ENCODE results near the gene KIF26A.

DNA sequence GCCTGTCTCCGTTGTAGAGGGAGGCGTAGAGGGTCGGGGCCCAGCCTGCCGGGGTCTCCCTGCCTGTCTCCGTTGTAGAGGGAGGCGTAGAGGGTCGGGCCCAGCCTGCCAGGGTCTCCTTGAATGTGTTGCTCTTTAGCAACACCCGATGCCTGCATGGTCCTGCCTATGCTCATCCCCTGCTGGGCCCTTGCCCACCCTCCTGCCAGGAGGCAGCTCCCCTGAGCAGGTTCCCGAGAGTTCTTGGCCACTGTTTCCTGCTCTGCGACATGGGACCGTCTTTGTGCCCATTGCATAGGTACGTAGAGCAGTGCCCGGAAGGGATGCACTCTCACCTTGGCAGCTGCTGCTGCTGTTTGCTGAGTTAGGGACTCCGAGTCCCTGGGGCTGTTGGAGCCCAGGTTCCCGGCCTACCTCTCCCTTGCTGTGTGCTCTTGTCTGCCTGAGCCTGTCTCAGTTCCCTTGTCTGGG lies 3.3 kb downstream of the KIF26A start:
- TF ChIP-seq, protein P1, sequence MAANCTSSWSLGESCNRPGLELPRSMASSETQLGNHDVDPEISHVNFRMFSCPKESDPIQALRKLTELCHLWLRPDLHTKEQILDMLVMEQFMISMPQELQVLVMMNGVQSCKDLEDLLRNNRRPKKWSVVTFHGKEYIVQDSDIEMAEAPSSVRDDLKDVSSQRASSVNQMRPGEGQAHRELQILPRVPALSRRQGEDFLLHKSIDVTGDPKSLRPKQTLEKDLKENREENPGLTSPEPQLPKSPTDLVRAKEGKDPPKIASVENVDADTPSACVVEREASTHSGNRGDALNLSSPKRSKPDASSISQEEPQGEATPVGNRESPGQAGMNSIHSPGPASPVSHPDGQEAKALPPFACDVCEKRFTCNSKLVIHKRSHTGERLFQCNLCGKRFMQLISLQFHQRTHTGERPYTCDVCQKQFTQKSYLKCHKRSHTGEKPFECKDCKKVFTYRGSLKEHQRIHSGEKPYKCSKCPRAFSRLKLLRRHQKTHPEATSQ (tag by site-specific recombination; IDR thresholded peaks at IDR 0.05), result no peak
- TF ChIP-seq YY1 (tag by site-specific recombination; IDR thresholded peaks at IDR 0.05) (no peak), ZNF274 (IDR thresholded peaks at IDR 0.05; ENCODE audit: low read length) (no peak), ZNF274 (tag by site-specific recombination; IDR thresholded peaks at IDR 0.05; ENCODE audit: borderline replicate concordance) (no peak), ZBTB20 (tag by site-specific recombination; IDR thresholded peaks at IDR 0.05) (no peak), ZNF324 (tag by site-specific recombination; IDR thresholded peaks at IDR 0.05) (no peak), ZNF654 (tag by site-specific recombination; IDR thresholded peaks at IDR 0.05; ENCODE audit: low read depth) (no peak), HOXC10 (CRISPR knock-in tag; IDR thresholded peaks at IDR 0.05) (no peak)
- TF ChIP-seq, protein P2, sequence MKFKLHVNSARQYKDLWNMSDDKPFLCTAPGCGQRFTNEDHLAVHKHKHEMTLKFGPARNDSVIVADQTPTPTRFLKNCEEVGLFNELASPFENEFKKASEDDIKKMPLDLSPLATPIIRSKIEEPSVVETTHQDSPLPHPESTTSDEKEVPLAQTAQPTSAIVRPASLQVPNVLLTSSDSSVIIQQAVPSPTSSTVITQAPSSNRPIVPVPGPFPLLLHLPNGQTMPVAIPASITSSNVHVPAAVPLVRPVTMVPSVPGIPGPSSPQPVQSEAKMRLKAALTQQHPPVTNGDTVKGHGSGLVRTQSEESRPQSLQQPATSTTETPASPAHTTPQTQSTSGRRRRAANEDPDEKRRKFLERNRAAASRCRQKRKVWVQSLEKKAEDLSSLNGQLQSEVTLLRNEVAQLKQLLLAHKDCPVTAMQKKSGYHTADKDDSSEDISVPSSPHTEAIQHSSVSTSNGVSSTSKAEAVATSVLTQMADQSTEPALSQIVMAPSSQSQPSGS (tag by site-specific recombination; IDR thresholded peaks at IDR 0.05; ENCODE audit: low read depth), result no peak
- TF ChIP-seq, protein P3, sequence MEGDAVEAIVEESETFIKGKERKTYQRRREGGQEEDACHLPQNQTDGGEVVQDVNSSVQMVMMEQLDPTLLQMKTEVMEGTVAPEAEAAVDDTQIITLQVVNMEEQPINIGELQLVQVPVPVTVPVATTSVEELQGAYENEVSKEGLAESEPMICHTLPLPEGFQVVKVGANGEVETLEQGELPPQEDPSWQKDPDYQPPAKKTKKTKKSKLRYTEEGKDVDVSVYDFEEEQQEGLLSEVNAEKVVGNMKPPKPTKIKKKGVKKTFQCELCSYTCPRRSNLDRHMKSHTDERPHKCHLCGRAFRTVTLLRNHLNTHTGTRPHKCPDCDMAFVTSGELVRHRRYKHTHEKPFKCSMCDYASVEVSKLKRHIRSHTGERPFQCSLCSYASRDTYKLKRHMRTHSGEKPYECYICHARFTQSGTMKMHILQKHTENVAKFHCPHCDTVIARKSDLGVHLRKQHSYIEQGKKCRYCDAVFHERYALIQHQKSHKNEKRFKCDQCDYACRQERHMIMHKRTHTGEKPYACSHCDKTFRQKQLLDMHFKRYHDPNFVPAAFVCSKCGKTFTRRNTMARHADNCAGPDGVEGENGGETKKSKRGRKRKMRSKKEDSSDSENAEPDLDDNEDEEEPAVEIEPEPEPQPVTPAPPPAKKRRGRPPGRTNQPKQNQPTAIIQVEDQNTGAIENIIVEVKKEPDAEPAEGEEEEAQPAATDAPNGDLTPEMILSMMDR (tag by site-specific recombination; IDR thresholded peaks at IDR 0.05), result no peak
- TF ChIP-seq, protein P4, sequence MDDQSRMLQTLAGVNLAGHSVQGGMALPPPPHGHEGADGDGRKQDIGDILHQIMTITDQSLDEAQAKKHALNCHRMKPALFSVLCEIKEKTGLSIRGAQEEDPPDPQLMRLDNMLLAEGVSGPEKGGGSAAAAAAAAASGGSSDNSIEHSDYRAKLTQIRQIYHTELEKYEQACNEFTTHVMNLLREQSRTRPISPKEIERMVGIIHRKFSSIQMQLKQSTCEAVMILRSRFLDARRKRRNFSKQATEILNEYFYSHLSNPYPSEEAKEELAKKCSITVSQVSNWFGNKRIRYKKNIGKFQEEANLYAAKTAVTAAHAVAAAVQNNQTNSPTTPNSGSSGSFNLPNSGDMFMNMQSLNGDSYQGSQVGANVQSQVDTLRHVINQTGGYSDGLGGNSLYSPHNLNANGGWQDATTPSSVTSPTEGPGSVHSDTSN (CRISPR knock-in tag; IDR thresholded peaks at IDR 0.05), result no peak

Measured in HEK293 (cell line).